A549 (cell line): ENCODE measurements around the gene SEPTIN12. TPM values are rescaled to one million over a fixed set of nuclear protein-coding genes. Genes with fewer than 3 reads are reported as not detected.

Experiments used
- ATAC-seq, 2 experiments: fragments of 200-7000 bp in 1 of 2; fragments of >200 bp in 1 of 2; cut with Nextera tagmentation in 1 of 2; cut with Tn5 transposase in 1 of 2; 3 replicates each; pipeline versions ENCODE4 v1.8.0 to v1.9.1; 2018 to 2020; ENCODE audit warnings: mild to moderate bottlenecking in 1 of 2, moderate library complexity in 1 of 2
- CTCF ChIA-PET: fragments of 300-600 bp; sonication (Branson Sonifier 250); formaldehyde crosslinking; extraction: SDS; loops from one replicate; lab custom pipeline; 2021; ENCODE audit warnings: antibody characterized with exemption, inconsistent platforms; lab: Yijun Ruan, JAX
- POLR2A ChIA-PET: fragments of 350-600 bp; formaldehyde crosslinking; extraction: SDS; loops from one replicate; lab custom pipeline; 2021; ENCODE audit warnings: antibody characterized with exemption, inconsistent platforms; lab: Yijun Ruan, JAX
- DNase-seq, 2 experiments: peaks; one replicate each; pipeline versions ENCODE4 v3.0.0 to v3.0.0-alpha.2; 2011 to 2016; ENCODE audit warnings: low read depth in 1 of 2, low spot score in 1 of 2
- FAIRE-seq: peaks from 2 replicates; lab custom pipeline; 2011; peaks lifted over from hg19 to GRCh38; lab: Jason Lieb, UNC
- H3K27ac ChIP-seq, 2 experiments: fragments of >200 bp; sonication (Bioruptor Twin); formaldehyde crosslinking; 3 replicates each; pipeline ENCODE4 v1.5.1; 2016 to 2017
- H3K4me1 ChIP-seq: fragments of >200 bp; sonication (Bioruptor Twin); formaldehyde crosslinking; 3 replicates; pipeline ENCODE4 v1.6.1; 2016
- H3K4me2 ChIP-seq: fragments of >200 bp; sonication (Bioruptor Twin); formaldehyde crosslinking; 3 replicates; pipeline ENCODE4 v1.6.1; 2016
- H3K4me3 ChIP-seq: fragments of >200 bp; sonication (Bioruptor Twin); formaldehyde crosslinking; 3 replicates; pipeline ENCODE4 v1.5.1; 2016
- H3K9me3 ChIP-seq: fragments of >200 bp; sonication (Bioruptor Twin); formaldehyde crosslinking; 3 replicates; pipeline ENCODE4 v1.6.1; 2016
- BHLHE40 ChIP-seq: IDR thresholded peaks from 2 replicates; pipeline ENCODE4 v1.6.1; 2012; ENCODE audit warnings: low read depth, low read length, inconsistent platforms
- CEBPB ChIP-seq, 2 experiments: fragments of >200 bp in 1 of 2; sonication (Bioruptor Twin) in 1 of 2; formaldehyde crosslinking in 1 of 2; IDR thresholded peaks; 2 replicates each; pipeline ENCODE4 v1.6.1; 2012 to 2016
- EP300 ChIP-seq, 2 experiments: fragments of >200 bp; sonication (Bioruptor Twin); formaldehyde crosslinking; IDR thresholded peaks; 2 replicates in 1 of 2; 3 replicates in 1 of 2; pipeline ENCODE4 v1.6.1; 2016 to 2017
- ESRRA ChIP-seq: fragments of 150-350 bp; IDR thresholded peaks from 2 replicates; pipeline ENCODE4 v1.6.1; 2014; ENCODE audit warnings: mild to moderate bottlenecking, low read length, borderline replicate concordance
- HDAC2 ChIP-seq: fragments of 200-600 bp; sonication (generic); IDR thresholded peaks from 2 replicates; pipeline ENCODE4 v1.6.1; 2016
- HOXB13 ChIP-seq: fragments of 250-450 bp; sonication (Bioruptor Pico); IDR thresholded peaks from 2 replicates; pipeline ENCODE4 v1.5.0; 2020; ENCODE audit warnings: low read depth, mild to moderate bottlenecking, moderate library complexity
- HOXB5 ChIP-seq: fragments of 250-450 bp; sonication (Bioruptor Pico); IDR thresholded peaks from 2 replicates; pipeline ENCODE4 v1.5.0; 2020; ENCODE audit warnings: mild to moderate bottlenecking, moderate library complexity
- JUN ChIP-seq, 2 experiments: fragments of >200 bp; sonication (Bioruptor Twin); formaldehyde crosslinking; IDR thresholded peaks; 2 replicates in 1 of 2; 3 replicates in 1 of 2; pipeline ENCODE4 v1.6.1; 2016 to 2017
- KDM5A ChIP-seq: fragments of 200-600 bp; sonication (generic); IDR thresholded peaks from 2 replicates; pipeline ENCODE4 v1.6.1; 2016; ENCODE audit warnings: antibody characterized with exemption, mild to moderate bottlenecking
- MAFK ChIP-seq: fragments of 450-650 bp; IDR thresholded peaks from 2 replicates; pipeline ENCODE4 v1.6.1; 2014; ENCODE audit not compliant: partially characterized antibody
- MAZ ChIP-seq: fragments of 150-350 bp; IDR thresholded peaks from 2 replicates; pipeline ENCODE4 v1.6.1; 2014; ENCODE audit warnings: antibody characterized with exemption, low read depth, low read length, borderline replicate concordance
- POLR2A ChIP-seq: IDR thresholded peaks from 2 replicates; pipeline ENCODE4 v1.6.1; 2012; ENCODE audit warnings: mild to moderate bottlenecking, low read length
- RAD21 ChIP-seq, 2 experiments: fragments of >200 bp in 1 of 2; sonication (Bioruptor Twin) in 1 of 2; formaldehyde crosslinking in 1 of 2; IDR thresholded peaks in 1 of 2; conservative IDR thresholded peaks in 1 of 2; 2 replicates in 1 of 2; 3 replicates in 1 of 2; pipeline ENCODE4 v1.6.1; 2012 to 2018; ENCODE audit warnings: inconsistent platforms in 1 of 2
- RCOR1 ChIP-seq: fragments of 150-350 bp; IDR thresholded peaks from 2 replicates; pipeline ENCODE4 v1.6.1; 2014; ENCODE audit warnings: antibody characterized with exemption, low read length, low read depth
- SMC3 ChIP-seq: fragments of >200 bp; sonication (Bioruptor Twin); formaldehyde crosslinking; IDR thresholded peaks from 3 replicates; pipeline ENCODE4 v1.6.1; 2018; ENCODE audit warnings: inconsistent platforms
- SREBF2 ChIP-seq: fragments of 450-650 bp; IDR thresholded peaks from 2 replicates; pipeline ENCODE4 v1.6.1; 2014; ENCODE audit warnings: mild to moderate bottlenecking, moderate library complexity
- TP53 ChIP-seq: fragments of 250-450 bp; sonication (Bioruptor Pico); IDR thresholded peaks from 2 replicates; pipeline ENCODE4 v1.5.0; 2021; ENCODE audit warnings: mild to moderate bottlenecking, moderate library complexity
- ZSCAN20 ChIP-seq: fragments of 250-450 bp; sonication (Bioruptor Pico); IDR thresholded peaks from 2 replicates; pipeline ENCODE4 v1.8.0; 2022; ENCODE audit warnings: mild to moderate bottlenecking, moderate library complexity
- WGBS: methylation state at CpG from one replicate; pipeline ENCODE4 v1.1.6; 2017; ENCODE audit errors: missing lambda C conversion rate; 5-methylcytosine and 5-hydroxymethylcytosine counted together
- polyA plus RNA-seq, 4 experiments: library from polyadenylated mRNA; depleted of rRNA in 3 of 4; stranded (reverse); fragments of >200 nt; fragmentation: RNase III in 1 of 4; extraction: RNeasy Plus Mini Kit Qiagen cat#74134 plus additional on column Dnase treatment in 1 of 4; gene quantifications; 2 replicates in 3 of 4; 3 replicates in 1 of 4; pipeline ENCODE4 v1.2.3, GENCODE V29; 2011 to 2017
- TF ChIP-seq, protein P1 (sequence below): fragments of >200 bp; sonication (Bioruptor Twin); formaldehyde crosslinking; IDR thresholded peaks from 2 replicates; pipeline ENCODE4 v1.6.1; 2016
- TF ChIP-seq, protein P2 (sequence below): fragments of 450-650 bp; IDR thresholded peaks from 2 replicates; pipeline ENCODE4 v1.6.1; 2014; ENCODE audit warnings: antibody characterized with exemption
- TF ChIP-seq, protein P3 (sequence below): IDR thresholded peaks from 2 replicates; pipeline ENCODE4 v1.6.1; 2012
- TF ChIP-seq, protein P4 (sequence below): fragments of >200 bp; sonication (Bioruptor Twin); formaldehyde crosslinking; IDR thresholded peaks from 3 replicates; pipeline ENCODE4 v1.5.1; 2016
- TF ChIP-seq, protein P5 (sequence below): IDR thresholded peaks from 2 replicates; pipeline ENCODE4 v1.6.1; 2012

SEPTIN12 gene
- polyA plus RNA-seq, 2 of the 4 experiments (the other 2 are of a cell fraction), result 0.14 TPM; not detected in 1

DNA sequence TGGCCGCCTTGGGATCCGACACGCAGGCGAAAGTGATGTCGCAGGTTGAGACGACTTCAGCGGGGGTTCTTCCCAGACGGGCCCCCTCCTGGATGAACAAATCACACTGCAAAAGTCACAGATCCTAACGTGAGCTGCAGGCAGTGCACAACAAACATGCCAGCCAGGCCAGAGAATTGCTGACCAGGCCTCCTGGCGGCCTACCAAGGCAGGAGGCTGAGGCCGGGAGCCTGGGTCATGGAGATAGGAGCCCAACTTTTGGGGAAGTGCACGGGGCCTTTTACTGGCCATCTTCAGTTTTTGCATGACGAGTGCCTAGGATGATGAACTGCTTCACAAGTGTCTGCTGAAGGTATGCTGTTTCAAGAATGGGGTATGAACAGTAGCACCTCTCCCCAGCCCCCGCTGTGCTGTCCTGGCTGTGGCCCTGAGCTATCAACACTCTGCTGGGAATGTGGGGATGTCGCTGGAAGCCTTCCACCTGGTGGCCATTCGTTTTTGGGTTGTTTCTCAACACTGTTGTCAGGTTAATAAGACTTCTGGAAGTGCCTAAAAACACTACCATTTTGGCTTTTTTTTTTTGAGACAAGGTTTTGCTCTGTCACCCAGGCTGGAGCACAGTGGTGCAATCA lies 26.5 kb upstream of the SEPTIN12 start:
- peak; percentile 38 to 51; a peak in 2 of 6 replicates for ATAC-seq
- TF ChIP-seq TP53 (no peak), RCOR1 (no peak), HDAC2 (no peak), RAD21 (conservative IDR thresholded peaks at IDR 0.05 in 1 of 2, IDR thresholded peaks at IDR 0.05 in 1 of 2) (no peak), EP300 (IDR thresholded peaks at IDR 0.05) (no peak)
- TF ChIP-seq, protein P1, sequence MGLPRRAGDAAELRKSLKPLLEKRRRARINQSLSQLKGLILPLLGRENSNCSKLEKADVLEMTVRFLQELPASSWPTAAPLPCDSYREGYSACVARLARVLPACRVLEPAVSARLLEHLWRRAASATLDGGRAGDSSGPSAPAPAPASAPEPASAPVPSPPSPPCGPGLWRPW, result no peak
- no peak for FAIRE-seq
- 85% methylated on average over 16 of the region's 16 CpGs for WGBS
- Histone ChIP-seq H3K4me2 (no peak overlapping the region), H3K27ac (no peak overlapping the region), H3K4me3 (no peak overlapping the region), H3K4me1 (no peaks in the 10 kb centered on the region), H3K9me3 (no peaks in the 10 kb centered on the region)
- ChIA-PET CTCF (interaction anchor here (0.6 to 2.2 kb wide), 4 partner anchors 13 to 307 kb away, joined by 3 to 8 read pairs (median 5); partner anchors contain the start of gene ROGDI), POLR2A (interaction anchor here (0.7 kb wide), 1 partner anchor 120 kb away, joined by 3 read pairs; no protein-coding TSS in a partner anchor)
- DNase-seq, result no peak

DNA sequence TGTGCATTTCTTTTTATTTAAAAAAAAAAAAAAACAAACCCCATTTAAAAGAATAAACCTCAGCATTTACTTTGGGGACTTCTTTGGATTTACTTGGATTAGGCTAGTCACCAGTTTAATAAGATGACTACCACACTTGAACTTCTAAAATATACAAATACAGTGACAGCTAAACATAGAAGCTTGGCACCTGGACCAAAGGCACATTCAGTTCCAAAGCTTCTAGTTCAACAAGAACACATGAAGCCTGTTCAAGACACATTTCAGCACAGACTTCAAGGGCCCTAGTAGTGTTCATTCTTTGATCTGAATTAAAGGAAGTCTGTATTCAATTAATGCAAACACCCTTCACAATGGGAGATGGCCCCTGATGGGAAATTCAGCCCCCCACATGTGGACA lies 25.9 kb upstream of the SEPTIN12 start:
- Histone ChIP-seq H3K4me3 (no peak overlapping the region), H3K4me1 (no peaks in the 10 kb centered on the region), H3K27ac (no peak overlapping the region), H3K9me3 (no peaks in the 10 kb centered on the region), H3K4me2 (no peak overlapping the region)
- POLR2A ChIA-PET, result no interaction called here
- ATAC-seq (no peak), DNase-seq (no peak), FAIRE-seq (no peak)
- TF ChIP-seq JUN (IDR thresholded peaks at IDR 0.05), result no peak
- TF ChIP-seq KDM5A, result no peak
- TF ChIP-seq, protein P2, sequence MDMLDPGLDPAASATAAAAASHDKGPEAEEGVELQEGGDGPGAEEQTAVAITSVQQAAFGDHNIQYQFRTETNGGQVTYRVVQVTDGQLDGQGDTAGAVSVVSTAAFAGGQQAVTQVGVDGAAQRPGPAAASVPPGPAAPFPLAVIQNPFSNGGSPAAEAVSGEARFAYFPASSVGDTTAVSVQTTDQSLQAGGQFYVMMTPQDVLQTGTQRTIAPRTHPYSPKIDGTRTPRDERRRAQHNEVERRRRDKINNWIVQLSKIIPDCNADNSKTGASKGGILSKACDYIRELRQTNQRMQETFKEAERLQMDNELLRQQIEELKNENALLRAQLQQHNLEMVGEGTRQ, result no peak
- TF ChIP-seq MAFK, result no peak
- no peak for TF ChIP-seq TP53
- TF ChIP-seq ZSCAN20, result no peak
- TF ChIP-seq MAZ, result no peak
- TF ChIP-seq SMC3, result no peak
- TF ChIP-seq, protein P3, sequence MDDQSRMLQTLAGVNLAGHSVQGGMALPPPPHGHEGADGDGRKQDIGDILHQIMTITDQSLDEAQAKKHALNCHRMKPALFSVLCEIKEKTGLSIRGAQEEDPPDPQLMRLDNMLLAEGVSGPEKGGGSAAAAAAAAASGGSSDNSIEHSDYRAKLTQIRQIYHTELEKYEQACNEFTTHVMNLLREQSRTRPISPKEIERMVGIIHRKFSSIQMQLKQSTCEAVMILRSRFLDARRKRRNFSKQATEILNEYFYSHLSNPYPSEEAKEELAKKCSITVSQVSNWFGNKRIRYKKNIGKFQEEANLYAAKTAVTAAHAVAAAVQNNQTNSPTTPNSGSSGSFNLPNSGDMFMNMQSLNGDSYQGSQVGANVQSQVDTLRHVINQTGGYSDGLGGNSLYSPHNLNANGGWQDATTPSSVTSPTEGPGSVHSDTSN, result no peak
- no peak for TF ChIP-seq CEBPB (IDR thresholded peaks at IDR 0.05)
- no peak for TF ChIP-seq POLR2A
- no peak for TF ChIP-seq HOXB5 (CRISPR knock-in tag)
- no peak for TF ChIP-seq SREBF2
- TF ChIP-seq HOXB13 (CRISPR knock-in tag), result no peak
- no peak for TF ChIP-seq ESRRA
- TF ChIP-seq, protein P4, sequence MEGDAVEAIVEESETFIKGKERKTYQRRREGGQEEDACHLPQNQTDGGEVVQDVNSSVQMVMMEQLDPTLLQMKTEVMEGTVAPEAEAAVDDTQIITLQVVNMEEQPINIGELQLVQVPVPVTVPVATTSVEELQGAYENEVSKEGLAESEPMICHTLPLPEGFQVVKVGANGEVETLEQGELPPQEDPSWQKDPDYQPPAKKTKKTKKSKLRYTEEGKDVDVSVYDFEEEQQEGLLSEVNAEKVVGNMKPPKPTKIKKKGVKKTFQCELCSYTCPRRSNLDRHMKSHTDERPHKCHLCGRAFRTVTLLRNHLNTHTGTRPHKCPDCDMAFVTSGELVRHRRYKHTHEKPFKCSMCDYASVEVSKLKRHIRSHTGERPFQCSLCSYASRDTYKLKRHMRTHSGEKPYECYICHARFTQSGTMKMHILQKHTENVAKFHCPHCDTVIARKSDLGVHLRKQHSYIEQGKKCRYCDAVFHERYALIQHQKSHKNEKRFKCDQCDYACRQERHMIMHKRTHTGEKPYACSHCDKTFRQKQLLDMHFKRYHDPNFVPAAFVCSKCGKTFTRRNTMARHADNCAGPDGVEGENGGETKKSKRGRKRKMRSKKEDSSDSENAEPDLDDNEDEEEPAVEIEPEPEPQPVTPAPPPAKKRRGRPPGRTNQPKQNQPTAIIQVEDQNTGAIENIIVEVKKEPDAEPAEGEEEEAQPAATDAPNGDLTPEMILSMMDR, result no peak
- TF ChIP-seq RCOR1, result no peak
- no peak for TF ChIP-seq BHLHE40
- TF ChIP-seq, protein P5, sequence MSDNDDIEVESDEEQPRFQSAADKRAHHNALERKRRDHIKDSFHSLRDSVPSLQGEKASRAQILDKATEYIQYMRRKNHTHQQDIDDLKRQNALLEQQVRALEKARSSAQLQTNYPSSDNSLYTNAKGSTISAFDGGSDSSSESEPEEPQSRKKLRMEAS, result no peak
- CTCF ChIA-PET, result interaction anchor here (2.2 kb wide), 1 partner anchor 12 kb away, joined by 8 read pairs; the partner anchor contains the start of gene ROGDI
